ENCODE results near the gene DUSP16. TPM values are rescaled to one million over a fixed set of nuclear protein-coding genes. Genes with fewer than 3 reads are reported as not detected.
A peak's percentile ranks its signal among the peaks of the same experiment; 100 is the strongest.

Gene DUSP16
- total RNA-seq, 1 donor from 2014 or later, result 64.7 TPM

DNA sequence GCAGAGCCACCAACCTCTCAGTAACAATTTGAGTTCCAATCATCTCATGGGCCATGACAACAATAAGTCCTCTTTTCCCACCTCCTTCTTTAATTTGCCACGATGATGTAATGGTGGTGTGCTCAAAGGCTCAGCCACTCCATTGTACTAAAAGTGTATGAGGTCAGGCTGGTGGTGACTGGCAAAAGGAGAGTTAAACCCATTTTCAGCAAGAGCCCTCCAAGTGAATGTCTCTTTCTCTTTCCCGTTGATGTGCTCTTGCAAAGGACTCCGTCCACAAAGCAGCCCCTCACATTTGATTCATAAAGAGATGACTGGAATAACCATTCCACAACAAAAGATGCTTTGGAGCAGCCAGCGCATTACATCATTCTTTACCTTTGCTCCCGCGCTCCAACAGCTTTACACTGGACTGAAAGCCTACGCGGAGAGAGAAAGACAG is 41.6 kb downstream of the DUSP16 start:
- intact Hi-C loops (cut with micrococcal nuclease), result no loop called here
- no peak overlapping the region for H3K4me3 Mint-ChIP-seq (ENCODE audit: low read depth)

DNA sequence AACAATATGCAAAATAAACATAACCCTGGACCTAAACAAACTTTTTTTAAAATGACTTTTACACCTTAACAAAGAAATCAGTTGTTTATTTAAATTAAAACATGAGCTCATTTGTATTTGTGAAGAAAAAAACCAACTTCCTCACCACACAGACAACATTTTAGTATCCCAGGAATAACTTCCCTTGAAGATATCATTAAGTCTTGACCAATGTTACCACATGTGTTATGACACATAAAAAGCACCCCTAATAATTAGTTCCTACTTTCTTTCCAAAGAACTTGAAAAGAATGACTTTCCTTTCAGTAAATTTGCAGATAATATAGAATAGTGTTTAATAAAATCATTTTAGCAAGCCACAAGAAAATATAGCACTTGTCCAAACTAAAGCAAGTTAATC is 42.4 kb downstream of the DUSP16 start:
- intact Hi-C loops (cut with micrococcal nuclease), result no loop called here
- H3K27me3 Mint-ChIP-seq (ENCODE audit: low read depth), result no peaks in the 10 kb centered on the region
- no peak overlapping the region for H3K4me3 Mint-ChIP-seq (ENCODE audit: low read depth)
- DNase-seq (ENCODE audit: low spot score), result no peak
- peaks cover 14% of the 10 kb centered on the region for H3K4me1 Mint-ChIP-seq (ENCODE audit: low read depth)
- H3K9me3 Mint-ChIP-seq, result no peaks in the 10 kb centered on the region
- peaks cover 58% of the 10 kb centered on the region for H3K36me3 Mint-ChIP-seq (ENCODE audit: low read depth)
- H3K27ac Mint-ChIP-seq, result no peak overlapping the region

More for the DNA sequence above, 41.6 kb downstream of the DUSP16 start:
- H3K4me1 Mint-ChIP-seq (ENCODE audit: low read depth), result peaks cover 14% of the 10 kb centered on the region
- H3K9me3 Mint-ChIP-seq, result no peaks in the 10 kb centered on the region
- H3K27ac Mint-ChIP-seq, result no peak overlapping the region
- H3K27me3 Mint-ChIP-seq (ENCODE audit: low read depth), result no peaks in the 10 kb centered on the region
- H3K36me3 Mint-ChIP-seq (ENCODE audit: low read depth), result peaks cover 61% of the 10 kb centered on the region
- DNase-seq (ENCODE audit: low spot score), result no peak

DNA sequence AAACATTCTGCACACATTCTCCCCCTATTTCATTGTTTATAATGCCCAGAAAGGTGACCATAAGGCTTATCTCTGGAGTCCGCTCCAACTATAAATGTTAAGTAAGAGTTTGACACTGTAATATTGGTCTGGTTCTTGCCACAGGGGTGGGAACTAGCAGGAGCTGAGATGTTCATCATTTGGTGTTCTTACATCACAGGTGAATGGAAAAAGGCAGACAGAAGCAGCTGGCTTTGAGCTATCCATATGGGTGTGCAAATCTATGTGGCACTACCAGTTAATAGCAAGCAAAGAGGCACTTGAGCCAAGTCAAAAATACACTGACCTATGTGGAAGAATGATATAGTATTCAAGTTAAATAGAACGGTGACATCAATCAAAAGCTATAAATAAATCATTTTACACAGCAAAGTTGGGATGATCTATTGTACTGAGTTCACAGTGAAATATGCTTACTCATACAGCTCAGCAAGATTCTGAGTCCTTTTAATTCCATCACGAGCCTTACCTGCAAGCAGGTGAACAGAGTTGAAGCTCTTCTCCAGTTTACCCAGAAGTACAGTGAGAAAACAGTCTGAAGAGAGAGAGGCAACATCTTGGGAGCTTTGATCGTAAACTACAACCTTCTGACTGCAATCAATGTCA is 43.2 kb downstream of the DUSP16 start:
- peaks cover 60% of the 10 kb centered on the region for H3K36me3 Mint-ChIP-seq (ENCODE audit: low read depth)
- intact Hi-C loops (cut with micrococcal nuclease), result no loop called here
- no peak overlapping the region for H3K27ac Mint-ChIP-seq
- no peak overlapping the region for H3K4me3 Mint-ChIP-seq (ENCODE audit: low read depth)
- no peaks in the 10 kb centered on the region for H3K9me3 Mint-ChIP-seq
- no peaks in the 10 kb centered on the region for H3K27me3 Mint-ChIP-seq (ENCODE audit: low read depth)
- peaks cover 17% of the 10 kb centered on the region for H3K4me1 Mint-ChIP-seq (ENCODE audit: low read depth)
- DNase-seq (ENCODE audit: low spot score), result no peak

DNA sequence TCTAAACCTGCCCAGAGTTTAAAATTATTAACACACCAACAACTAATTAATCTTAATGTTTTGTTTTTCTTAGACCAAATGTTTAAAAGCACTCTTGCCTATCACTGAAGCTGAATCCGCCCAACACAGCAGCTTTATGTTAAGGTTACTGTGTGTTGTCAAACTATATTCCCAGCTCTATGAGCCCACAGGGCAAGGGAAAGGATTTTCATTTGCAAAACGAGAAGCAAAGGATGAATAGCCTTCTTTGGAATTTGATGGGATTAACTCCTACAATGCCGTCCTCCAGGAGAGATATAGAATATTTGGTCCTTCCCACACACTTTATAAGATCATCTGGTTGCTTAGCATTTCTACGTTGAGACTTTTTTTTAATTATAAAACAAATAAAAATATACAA is 43.7 kb downstream of the DUSP16 start:
- Mint-ChIP-seq H3K36me3 (ENCODE audit: low read depth) (peaks cover 62% of the 10 kb centered on the region), H3K9me3 (no peaks in the 10 kb centered on the region), H3K4me3 (ENCODE audit: low read depth) (no peak overlapping the region), H3K4me1 (ENCODE audit: low read depth) (peaks cover 20% of the 10 kb centered on the region), H3K27me3 (ENCODE audit: low read depth) (no peaks in the 10 kb centered on the region), H3K27ac (no peak overlapping the region)
- intact Hi-C loops (cut with micrococcal nuclease), result no loop called here
- no peak for DNase-seq (ENCODE audit: low spot score)

DNA sequence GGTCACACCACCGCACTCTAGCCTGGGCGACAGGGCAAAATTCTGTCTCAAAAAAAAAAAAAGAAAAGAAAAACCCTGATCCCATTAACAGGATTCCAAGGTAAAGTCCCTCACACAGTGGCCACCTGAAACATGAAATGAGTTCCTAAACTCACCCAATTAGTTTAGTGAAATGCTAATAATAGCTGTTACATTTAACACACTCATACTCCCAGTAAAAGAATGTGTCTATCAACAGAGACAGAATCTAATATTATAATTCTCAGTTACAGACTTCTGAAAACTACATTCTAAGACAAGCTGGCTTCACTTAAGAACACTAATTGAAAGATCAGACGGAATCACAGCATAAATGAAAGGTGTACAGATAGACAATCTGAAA is 44.2 kb downstream of the DUSP16 start:
- no peaks in the 10 kb centered on the region for H3K27me3 Mint-ChIP-seq (ENCODE audit: low read depth)
- no peak for DNase-seq (ENCODE audit: low spot score)
- peaks cover 63% of the 10 kb centered on the region for H3K36me3 Mint-ChIP-seq (ENCODE audit: low read depth)
- H3K27ac Mint-ChIP-seq, result no peak overlapping the region
- no peak overlapping the region for H3K4me3 Mint-ChIP-seq (ENCODE audit: low read depth)
- H3K9me3 Mint-ChIP-seq, result no peaks in the 10 kb centered on the region
- peaks cover 20% of the 10 kb centered on the region for H3K4me1 Mint-ChIP-seq (ENCODE audit: low read depth)
- intact Hi-C loops (cut with micrococcal nuclease), result no loop called here

DNA sequence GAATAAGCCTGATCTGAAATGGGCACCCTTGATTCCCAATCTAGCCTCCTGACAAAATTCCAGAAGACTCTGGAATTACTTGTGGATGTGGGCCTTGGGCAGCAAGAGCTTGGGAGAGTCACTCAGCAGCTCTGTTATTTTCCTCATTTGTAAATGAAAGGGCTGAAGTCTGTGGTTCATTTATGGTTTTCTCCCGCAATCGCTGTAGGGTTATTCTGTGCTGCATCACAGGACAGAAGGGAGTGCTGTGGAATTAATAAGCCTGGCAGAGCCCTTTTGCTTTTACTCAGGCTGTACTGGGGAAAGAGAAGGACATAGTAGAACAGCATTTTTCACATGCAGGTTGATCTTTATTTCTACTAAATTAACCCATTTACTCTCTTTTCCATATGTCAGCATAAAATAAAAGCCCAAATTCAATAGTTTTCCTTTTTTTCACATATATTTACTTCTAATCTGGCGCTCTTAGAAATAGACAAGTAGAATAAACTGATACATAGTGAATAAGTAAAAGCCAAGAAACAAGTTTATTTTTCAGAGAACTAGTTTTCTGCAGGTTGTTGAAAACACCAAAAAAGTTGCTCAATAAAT is 49.2 kb downstream of the DUSP16 start:
- Mint-ChIP-seq H3K27me3 (ENCODE audit: low read depth) (no peaks in the 10 kb centered on the region), H3K36me3 (ENCODE audit: low read depth) (peaks cover 37% of the 10 kb centered on the region), H3K4me1 (ENCODE audit: low read depth) (peaks cover 22% of the 10 kb centered on the region), H3K9me3 (no peaks in the 10 kb centered on the region), H3K27ac (no peak overlapping the region), H3K4me3 (ENCODE audit: low read depth) (no peak overlapping the region)
- intact Hi-C loops (cut with micrococcal nuclease), result loop anchor here (2.0 kb wide), 5 partner anchors 15 to 93 kb away; no protein-coding TSS in a partner anchor
- no peak for DNase-seq (ENCODE audit: low spot score)

DNA sequence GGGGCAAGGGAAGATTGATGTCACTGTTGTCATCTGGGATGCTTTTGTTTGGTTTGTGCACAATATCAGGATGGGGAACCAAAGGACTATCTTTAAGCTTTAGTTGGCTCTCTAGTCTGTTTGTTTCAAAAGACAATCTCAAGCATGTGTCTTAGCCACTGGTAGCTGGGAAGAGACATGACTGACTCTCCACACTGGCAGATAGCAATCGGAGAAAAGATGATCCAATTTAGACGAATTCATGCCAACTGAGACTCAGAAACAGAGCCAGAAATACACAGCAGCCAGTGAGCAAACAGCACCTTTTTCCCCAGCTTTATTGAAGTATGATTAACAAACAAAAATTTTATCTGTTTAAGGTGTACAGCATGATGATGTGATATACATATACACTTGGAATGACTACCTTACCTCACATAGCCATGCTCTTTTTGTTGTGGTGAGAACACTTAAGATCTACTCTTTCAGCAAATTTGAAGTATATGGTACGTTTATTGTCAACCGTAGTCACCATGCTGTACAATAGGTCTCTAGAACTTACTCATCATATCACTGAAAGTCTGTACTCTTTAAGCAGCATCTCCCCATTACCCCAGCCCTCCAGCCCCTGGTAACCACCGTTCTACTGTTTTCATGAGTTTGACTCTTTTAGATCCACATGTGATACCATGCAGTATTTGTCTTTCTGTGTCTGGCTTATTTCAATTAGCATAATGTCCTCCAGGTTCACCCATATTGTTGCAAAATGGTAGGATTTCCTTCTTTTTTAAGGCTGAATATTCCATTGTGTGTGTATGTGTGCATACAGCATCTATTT is 50.6 kb downstream of the DUSP16 start:
- Mint-ChIP-seq H3K36me3 (ENCODE audit: low read depth) (peaks cover 34% of the 10 kb centered on the region), H3K27ac (no peak overlapping the region), H3K27me3 (ENCODE audit: low read depth) (no peaks in the 10 kb centered on the region), H3K4me1 (ENCODE audit: low read depth) (peaks cover 28% of the 10 kb centered on the region), H3K9me3 (no peaks in the 10 kb centered on the region), H3K4me3 (ENCODE audit: low read depth) (no peak overlapping the region)
- DNase-seq (ENCODE audit: low spot score), result no peak
- intact Hi-C loops (cut with micrococcal nuclease), result loop anchor here (2.0 kb wide), 5 partner anchors 17 to 95 kb away; no protein-coding TSS in a partner anchor

DNA sequence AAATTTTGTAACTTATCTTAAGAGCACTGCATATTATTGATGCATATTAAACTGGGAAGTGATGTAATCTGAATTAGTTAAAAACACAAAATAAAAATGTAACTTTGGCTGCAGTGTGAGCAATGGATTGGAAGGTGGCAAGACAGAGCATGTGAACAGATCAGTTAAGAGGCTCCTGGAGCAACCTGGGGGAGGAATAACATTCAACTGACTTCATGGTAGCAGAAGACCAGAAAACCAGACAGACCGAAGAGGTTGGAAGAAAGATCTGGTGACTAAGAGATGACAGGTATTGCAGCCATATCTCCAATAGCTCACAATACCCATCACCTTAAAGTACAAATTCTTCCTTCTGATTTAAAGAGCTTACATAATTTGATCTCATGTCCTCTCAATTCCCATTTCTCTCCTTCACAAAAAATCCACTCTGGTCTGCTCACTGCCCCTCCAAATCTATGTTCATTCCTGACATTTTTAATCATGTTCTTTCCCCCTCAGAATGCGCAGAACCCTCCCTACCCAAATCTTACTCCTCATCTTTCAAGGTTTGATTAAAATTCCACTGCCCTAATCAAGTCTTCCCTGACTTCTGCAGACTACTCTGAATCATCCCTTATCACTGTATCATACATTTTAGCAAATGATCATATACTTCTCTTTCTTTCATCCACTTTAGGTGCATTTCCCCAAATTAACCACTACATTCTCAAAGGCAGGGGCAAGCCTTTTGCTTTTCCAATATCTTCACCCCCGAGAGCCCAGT is 51.5 kb downstream of the DUSP16 start:
- Mint-ChIP-seq H3K27ac (no peak overlapping the region), H3K27me3 (ENCODE audit: low read depth) (no peaks in the 10 kb centered on the region), H3K36me3 (ENCODE audit: low read depth) (peaks cover 35% of the 10 kb centered on the region), H3K9me3 (no peaks in the 10 kb centered on the region), H3K4me3 (ENCODE audit: low read depth) (no peak overlapping the region), H3K4me1 (ENCODE audit: low read depth) (peaks cover 37% of the 10 kb centered on the region)
- intact Hi-C loops (cut with micrococcal nuclease), result no loop called here
- no peak for DNase-seq (ENCODE audit: low spot score)

DNA sequence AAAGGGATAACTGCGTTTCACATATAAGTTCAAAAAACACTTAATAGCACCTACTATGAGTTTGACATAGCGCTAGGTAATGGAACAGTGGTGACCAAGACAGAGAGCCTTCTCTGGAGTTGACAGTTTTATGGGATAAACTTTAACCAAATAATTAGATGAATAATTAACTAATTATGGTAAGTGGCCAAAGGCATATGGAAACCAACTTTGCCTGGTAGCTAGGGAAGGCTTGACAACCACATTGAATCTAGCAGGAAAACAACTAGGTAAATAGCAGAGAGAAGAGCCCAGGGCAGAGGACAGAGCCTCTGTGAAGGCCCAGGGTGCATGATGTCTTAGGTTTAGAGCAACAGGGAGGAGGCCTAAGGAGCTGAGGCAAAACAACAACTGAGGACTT is 52.1 kb downstream of the DUSP16 start:
- peaks cover 38% of the 10 kb centered on the region for H3K36me3 Mint-ChIP-seq (ENCODE audit: low read depth)
- peak overlapping the region; percentile 68 for H3K27ac Mint-ChIP-seq
- no peak for DNase-seq (ENCODE audit: low spot score)
- H3K4me3 Mint-ChIP-seq (ENCODE audit: low read depth), result no peak overlapping the region
- H3K27me3 Mint-ChIP-seq (ENCODE audit: low read depth), result no peaks in the 10 kb centered on the region
- no peaks in the 10 kb centered on the region for H3K9me3 Mint-ChIP-seq
- peaks cover 43% of the 10 kb centered on the region for H3K4me1 Mint-ChIP-seq (ENCODE audit: low read depth)
- intact Hi-C loops (cut with micrococcal nuclease), result no loop called here

DNA sequence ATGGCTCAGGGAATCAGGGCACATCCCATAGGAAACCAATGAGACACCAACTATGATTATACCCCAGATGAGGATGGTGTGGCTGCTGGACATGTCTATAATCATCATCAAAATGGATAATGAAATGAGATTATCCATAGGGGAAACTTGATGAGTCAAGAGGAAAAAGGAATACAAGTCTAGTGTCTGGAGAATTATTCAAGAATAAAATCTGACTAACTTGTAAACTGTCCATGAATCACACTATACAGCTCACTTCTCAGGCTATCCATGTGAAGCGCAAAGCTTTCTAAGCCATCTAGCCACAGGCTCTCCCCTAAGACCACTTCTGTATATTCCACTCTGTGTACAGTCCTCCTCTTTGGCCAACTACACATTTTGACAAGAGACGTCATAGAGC is 52.5 kb downstream of the DUSP16 start:
- H3K4me1 Mint-ChIP-seq (ENCODE audit: low read depth), result peaks cover 47% of the 10 kb centered on the region
- intact Hi-C loops (cut with micrococcal nuclease), result no loop called here
- H3K4me3 Mint-ChIP-seq (ENCODE audit: low read depth), result no peak overlapping the region
- H3K27ac Mint-ChIP-seq, result peak overlapping the region; percentile 68
- no peaks in the 10 kb centered on the region for H3K27me3 Mint-ChIP-seq (ENCODE audit: low read depth)
- no peak for DNase-seq (ENCODE audit: low spot score)
- H3K9me3 Mint-ChIP-seq, result no peaks in the 10 kb centered on the region
- peaks cover 39% of the 10 kb centered on the region for H3K36me3 Mint-ChIP-seq (ENCODE audit: low read depth)

DNA sequence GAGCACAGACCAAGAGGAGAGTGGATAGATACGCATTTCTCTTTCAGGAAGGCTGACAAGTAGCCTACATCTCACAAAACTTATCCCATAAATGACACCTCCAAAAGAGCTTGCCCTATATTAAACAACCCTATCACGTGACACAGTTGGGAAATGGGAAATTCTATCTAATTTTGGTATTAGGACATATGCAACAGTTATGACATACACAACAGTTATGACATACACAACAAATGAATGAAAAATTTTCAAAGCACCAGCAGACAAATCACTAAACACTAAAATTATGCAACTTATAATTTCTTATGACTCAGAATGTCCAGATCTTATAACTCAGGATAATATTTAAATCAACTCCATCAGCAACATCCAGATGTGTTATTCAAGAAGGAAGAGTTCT is 54.1 kb downstream of the DUSP16 start:
- H3K36me3 Mint-ChIP-seq (ENCODE audit: low read depth), result peaks cover 33% of the 10 kb centered on the region
- no peak for DNase-seq (ENCODE audit: low spot score)
- peaks cover 51% of the 10 kb centered on the region for H3K4me1 Mint-ChIP-seq (ENCODE audit: low read depth)
- H3K9me3 Mint-ChIP-seq, result no peaks in the 10 kb centered on the region
- no peak overlapping the region for H3K4me3 Mint-ChIP-seq (ENCODE audit: low read depth)
- no peaks in the 10 kb centered on the region for H3K27me3 Mint-ChIP-seq (ENCODE audit: low read depth)
- intact Hi-C loops (cut with micrococcal nuclease), result loop anchor here (5.0 kb wide), 1 partner anchor 209 kb away; the partner anchor contains the start of gene CDKN1B
- peak overlapping the region; percentile 26 for H3K27ac Mint-ChIP-seq

DNA sequence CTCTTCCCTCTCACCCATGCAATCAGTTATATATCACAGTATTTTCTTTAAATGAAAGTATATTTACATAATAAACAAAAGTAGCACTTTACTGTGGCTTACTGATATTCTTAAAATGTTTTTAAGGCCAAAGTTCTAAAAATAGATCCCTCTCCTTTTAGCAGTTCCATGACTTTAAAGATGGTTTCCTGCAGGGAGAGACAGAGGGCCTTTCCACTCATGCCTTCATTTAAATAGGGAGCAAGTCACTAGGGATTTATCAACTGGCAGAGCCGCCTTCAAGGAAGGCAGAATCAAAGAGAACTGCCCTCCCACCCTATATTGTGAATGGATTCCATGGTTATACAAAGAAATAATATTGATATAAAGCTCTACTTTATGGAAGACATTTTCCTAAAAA is 55.5 kb downstream of the DUSP16 start:
- Mint-ChIP-seq H3K9me3 (no peaks in the 10 kb centered on the region), H3K27ac (peak overlapping the region; percentile 97), H3K4me1 (ENCODE audit: low read depth) (peaks cover 62% of the 10 kb centered on the region), H3K4me3 (ENCODE audit: low read depth) (peak overlapping the region; percentile 53), H3K27me3 (ENCODE audit: low read depth) (no peaks in the 10 kb centered on the region), H3K36me3 (ENCODE audit: low read depth) (peaks cover 37% of the 10 kb centered on the region)
- DNase-seq (ENCODE audit: low spot score), result no peak
- intact Hi-C loops (cut with micrococcal nuclease), result loop anchor here (2.0 to 5.0 kb wide), 3 partner anchors 32 to 210 kb away; partner anchors contain the start of gene CDKN1B

Measured in activated T-helper 2 cell treated with anti-CD3 and anti-CD28 coated beads, Interferon-gamma antibody, Interleukin-2, Interleukin-4, amounts not matched to agents 10 μg/mL and 5 μg/mL and 100 μg/mL, durations not matched to agents 14 hours and 24 hours and 36 hours (primary cell).